Subcutaneous abdominal adipose tissue (tissue), 5 donors: ENCODE measurements around the gene IL17F.
"Not testable (repeated sequence)": the region's sequence is repeated elsewhere in the genome, so short reads cannot be mapped to it uniquely, and the experiment has no call there.

Experiments
- H3K27ac ChIP-seq: one replicate; pipeline ENCODE4 v1.7.0; 2013; ENCODE audit warnings: low read depth, mild to moderate bottlenecking, inconsistent platforms, low read length, moderate library complexity
- H3K27me3 ChIP-seq, 5 donors: one replicate each; pipeline ENCODE4 v1.7.0; 2013; ENCODE audit warnings: low read length in 5 of 5, inconsistent platforms in 1 of 5; ENCODE audit not compliant: control insufficient read depth in 5 of 5, insufficient read depth in 4 of 5
- H3K36me3 ChIP-seq, 5 donors: one replicate each; pipeline ENCODE4 v1.7.0; 2013; ENCODE audit warnings: low read length in 5 of 5; ENCODE audit not compliant: control insufficient read depth in 5 of 5, insufficient read depth in 5 of 5
- H3K4me1 ChIP-seq, 5 donors: one replicate each; pipeline ENCODE4 v1.7.0; 2013; ENCODE audit warnings: low read length in 5 of 5, mild to moderate bottlenecking in 3 of 5, moderate library complexity in 1 of 5; ENCODE audit not compliant: control insufficient read depth in 5 of 5, insufficient read depth in 5 of 5
- H3K4me3 ChIP-seq, 5 donors: one replicate each; pipeline ENCODE4 v1.7.0; 2013; ENCODE audit warnings: low read length in 5 of 5, low read depth in 1 of 5
- H3K9ac ChIP-seq, 5 donors: one replicate each; pipeline ENCODE4 v1.7.0; 2013; ENCODE audit warnings: low read length in 5 of 5, mild to moderate bottlenecking in 4 of 5, moderate library complexity in 3 of 5
- H3K9me3 ChIP-seq, 5 donors: one replicate each; pipeline ENCODE4 v1.7.0; 2013; ENCODE audit warnings: low read length in 5 of 5; ENCODE audit not compliant: control insufficient read depth in 5 of 5
- donor health status: healthy.
- donor health status: healthy.
- donor health status: healthy.
- donor health status: healthy.
- donor health status: healthy.

The IL17F gene

GRCh38 chr6:52201046-52201445 is 43.3 kb downstream of the IL17F start:
- Histone ChIP-seq H3K9me3 (peaks cover 2 to 26% (median 16%) of the 10 kb centered on the region in 5 donors), H3K9ac (no peak overlapping the region), H3K4me1 (no peaks in the 10 kb centered on the region), H3K27ac (no peak overlapping the region), H3K36me3 (no peaks in the 10 kb centered on the region), H3K27me3 (no peaks in the 10 kb centered on the region), H3K4me3 (no peak overlapping the region)

GRCh38 chr6:52200088-52200487 is 44.2 kb downstream of the IL17F start:
- H3K36me3 ChIP-seq = not testable (repeated sequence)

GRCh38 chr6:52195886-52196285 is 48.4 kb downstream of the IL17F start:
- Histone ChIP-seq H3K4me3 (no peak overlapping the region), H3K36me3 (no peaks in the 10 kb centered on the region), H3K9ac (no peak overlapping the region), H3K9me3 (peaks cover 0 to 15% (median 7%) of the 10 kb centered on the region in 5 donors), H3K27me3 (no peaks in the 10 kb centered on the region), H3K27ac (no peak overlapping the region), H3K4me1 (no peaks in the 10 kb centered on the region)

More at GRCh38 chr6:52200088-52200487, 44.2 kb downstream of the IL17F start:
- peaks cover 2 to 26% (median 16%) of the 10 kb centered on the region in 5 donors for H3K9me3 ChIP-seq
- H3K4me3 ChIP-seq, H3K27ac ChIP-seq, H3K9ac ChIP-seq, H3K4me1 ChIP-seq, H3K27me3 ChIP-seq: not testable (repeated sequence)

GRCh38 chr6:52191824-52192223 is 52.5 kb downstream of the IL17F start:
- H3K9me3 ChIP-seq = no peaks in the 10 kb centered on the region
- no peaks in the 10 kb centered on the region for H3K4me1 ChIP-seq
- H3K36me3 ChIP-seq = no peaks in the 10 kb centered on the region
- H3K4me3 ChIP-seq = no peak overlapping the region
- no peak overlapping the region for H3K9ac ChIP-seq
- H3K27me3 ChIP-seq = no peaks in the 10 kb centered on the region
- no peak overlapping the region for H3K27ac ChIP-seq

GRCh38 chr6:52190409-52190808 is 53.9 kb downstream of the IL17F start:
- Histone ChIP-seq H3K9me3 (no peaks in the 10 kb centered on the region), H3K27me3 (no peaks in the 10 kb centered on the region), H3K4me1 (no peaks in the 10 kb centered on the region), H3K36me3 (no peaks in the 10 kb centered on the region), H3K4me3 (no peak overlapping the region), H3K9ac (no peak overlapping the region), H3K27ac (no peak overlapping the region)

- H3K27ac ChIP-seq = no peak overlapping the region
- no peak overlapping the region for H3K4me3 ChIP-seq
- no peaks in the 10 kb centered on the region for H3K27me3 ChIP-seq
- H3K9ac ChIP-seq = no peak overlapping the region
- no peaks in the 10 kb centered on the region for H3K4me1 ChIP-seq
- H3K9me3 ChIP-seq = no peaks in the 10 kb centered on the region
- H3K36me3 ChIP-seq = no peaks in the 10 kb centered on the region
Measured at GRCh38 chr6:52189974-52190373, 54.3 kb downstream of the IL17F start.

- peaks cover 0 to 3% (median 0%) of the 10 kb centered on the region in 5 donors for H3K27me3 ChIP-seq
- no peak overlapping the region for H3K4me3 ChIP-seq
- no peak overlapping the region for H3K27ac ChIP-seq
- no peaks in the 10 kb centered on the region for H3K36me3 ChIP-seq
- no peaks in the 10 kb centered on the region for H3K9me3 ChIP-seq
- no peak overlapping the region for H3K9ac ChIP-seq
- no peaks in the 10 kb centered on the region for H3K4me1 ChIP-seq
Measured at GRCh38 chr6:52187098-52187497, 57.2 kb downstream of the IL17F start.
